Kidney tubule cell (primary cell): ENCODE measurements around the gene ZNF76.

Source experiments
- DNase-seq: peaks from one replicate; pipeline ENCODE4 v3.0.0-alpha.2; 2018; ENCODE audit warnings: low spot score

ZNF76 gene

GRCh38 chr6:35330541-35331119, 71.1 kb downstream of the ZNF76 start:
- no peak for DNase-seq

GRCh38 chr6:35332074-35332887, 72.7 kb downstream of the ZNF76 start:
- peak; percentile 80 for DNase-seq

- peak; percentile 57 for DNase-seq
Measured at GRCh38 chr6:35341557-35341956, 82.0 kb downstream of the ZNF76 start.

GRCh38 chr6:35342258-35343091, 82.9 kb downstream of the ZNF76 start, which contains the start of gene PPARD:
Gene PPARD (plus strand): TSS chr6:35342558. CDS start chr6:35411088, 68,530 bp downstream.
- DNase-seq, result peak; percentile 96

- no peak for DNase-seq
Measured at GRCh38 chr6:35343092-35343834, 83.7 kb downstream of the ZNF76 start.

- no peak for DNase-seq
Measured at GRCh38 chr6:35343835-35344550, 84.5 kb downstream of the ZNF76 start.
